ENCODE results near the gene GTF3C1. TPM values are rescaled to one million over a fixed set of nuclear protein-coding genes. Genes with fewer than 3 reads are reported as not detected.

GTF3C1 gene
- total RNA-seq, 2 donors from 2014 or later, result 38.7 to 161 TPM

DNA sequence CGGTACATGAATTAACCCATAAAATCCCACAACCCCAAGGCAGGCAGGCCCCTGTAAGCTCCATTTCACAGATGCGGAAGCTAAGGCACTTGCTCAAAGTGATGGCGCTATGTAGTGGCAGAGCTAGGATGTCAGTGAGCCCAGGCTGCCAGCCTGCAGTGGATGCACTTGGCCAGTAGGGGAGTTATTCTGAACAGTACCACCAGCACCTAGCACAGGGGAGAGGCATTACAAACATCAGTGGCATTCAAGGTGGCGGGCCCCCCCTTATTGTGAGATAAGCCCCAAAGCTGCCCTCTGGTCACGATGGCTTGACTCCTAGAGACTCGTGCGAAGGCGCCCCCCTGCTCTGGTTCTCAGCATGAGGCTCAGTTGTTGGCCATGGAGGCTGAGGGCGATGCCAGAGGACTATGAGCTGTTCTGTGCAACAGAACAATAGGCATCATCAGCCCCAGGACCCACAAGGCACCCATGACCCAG is 33.8 kb downstream of the GTF3C1 start:
- peak overlapping the region in 1 of 4 donors; percentile 41 for H3K27ac ChIP-seq
- no peaks in the 10 kb centered on the region for H3K9me3 ChIP-seq
- peaks cover 0 to 25% of the 10 kb centered on the region in 2 donors for H3K36me3 ChIP-seq (replicated peaks in 1 of 2; ENCODE audit: insufficient read depth in 1 of 2, low read depth in 2 of 2)
- intact Hi-C loops (cut with DNase I), result no loop called here
- WGBS, 2 donors, result 62 to 68% methylated on average over 6 to 9 of the region's 9 CpGs
- peak; percentile 21 to 43 (median 42) for DNase-seq
- TF ChIP-seq POLR2A (IDR thresholded peaks at IDR 0.05), result no peak
- TF ChIP-seq, protein P1, sequence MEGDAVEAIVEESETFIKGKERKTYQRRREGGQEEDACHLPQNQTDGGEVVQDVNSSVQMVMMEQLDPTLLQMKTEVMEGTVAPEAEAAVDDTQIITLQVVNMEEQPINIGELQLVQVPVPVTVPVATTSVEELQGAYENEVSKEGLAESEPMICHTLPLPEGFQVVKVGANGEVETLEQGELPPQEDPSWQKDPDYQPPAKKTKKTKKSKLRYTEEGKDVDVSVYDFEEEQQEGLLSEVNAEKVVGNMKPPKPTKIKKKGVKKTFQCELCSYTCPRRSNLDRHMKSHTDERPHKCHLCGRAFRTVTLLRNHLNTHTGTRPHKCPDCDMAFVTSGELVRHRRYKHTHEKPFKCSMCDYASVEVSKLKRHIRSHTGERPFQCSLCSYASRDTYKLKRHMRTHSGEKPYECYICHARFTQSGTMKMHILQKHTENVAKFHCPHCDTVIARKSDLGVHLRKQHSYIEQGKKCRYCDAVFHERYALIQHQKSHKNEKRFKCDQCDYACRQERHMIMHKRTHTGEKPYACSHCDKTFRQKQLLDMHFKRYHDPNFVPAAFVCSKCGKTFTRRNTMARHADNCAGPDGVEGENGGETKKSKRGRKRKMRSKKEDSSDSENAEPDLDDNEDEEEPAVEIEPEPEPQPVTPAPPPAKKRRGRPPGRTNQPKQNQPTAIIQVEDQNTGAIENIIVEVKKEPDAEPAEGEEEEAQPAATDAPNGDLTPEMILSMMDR (IDR thresholded peaks at IDR 0.05), result peak; percentile 7 to 59 (median 47)
- peaks cover 13% of the 10 kb centered on the region for H3K4me1 ChIP-seq
- peak; percentile 47 for ATAC-seq
- H3K27me3 ChIP-seq, result no peaks in the 10 kb centered on the region
- no peak overlapping the region for H3K4me3 ChIP-seq

DNA sequence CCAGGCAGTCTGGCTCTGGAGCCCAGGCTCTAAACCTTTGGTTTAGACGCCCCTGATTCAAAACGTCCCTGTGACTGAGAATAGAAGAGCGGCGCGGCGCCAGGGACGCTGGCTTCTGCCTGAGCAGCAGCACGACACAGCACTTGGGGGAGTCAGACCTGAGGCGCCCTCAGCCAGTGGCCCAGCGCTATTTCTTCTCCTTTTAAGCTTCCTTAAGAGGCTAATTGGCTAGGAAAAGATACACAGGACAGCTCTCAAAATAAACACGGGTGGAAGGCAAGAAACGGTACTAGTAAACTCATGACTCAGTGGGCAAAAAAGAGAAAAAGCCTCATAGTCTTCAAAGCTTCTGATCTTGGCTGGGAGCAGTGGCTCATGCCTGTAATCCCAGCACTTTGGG is 34.9 kb downstream of the GTF3C1 start:
- no peak for ATAC-seq
- 92 to 95% methylated on average over 12 of the region's 12 CpGs for WGBS, 2 donors
- DNase-seq, result no peak
- Histone ChIP-seq H3K27ac (no peak overlapping the region), H3K36me3 (replicated peaks in 1 of 2; ENCODE audit: insufficient read depth in 1 of 2, low read depth in 2 of 2) (peaks cover 0 to 28% of the 10 kb centered on the region in 2 donors), H3K4me1 (peaks cover 13% of the 10 kb centered on the region), H3K4me3 (no peak overlapping the region), H3K27me3 (no peaks in the 10 kb centered on the region), H3K9me3 (no peaks in the 10 kb centered on the region)
- intact Hi-C loops (cut with DNase I), result no loop called here
- TF ChIP-seq, protein P1 (IDR thresholded peaks at IDR 0.05), result no peak
- no peak for TF ChIP-seq POLR2A (IDR thresholded peaks at IDR 0.05)

DNA sequence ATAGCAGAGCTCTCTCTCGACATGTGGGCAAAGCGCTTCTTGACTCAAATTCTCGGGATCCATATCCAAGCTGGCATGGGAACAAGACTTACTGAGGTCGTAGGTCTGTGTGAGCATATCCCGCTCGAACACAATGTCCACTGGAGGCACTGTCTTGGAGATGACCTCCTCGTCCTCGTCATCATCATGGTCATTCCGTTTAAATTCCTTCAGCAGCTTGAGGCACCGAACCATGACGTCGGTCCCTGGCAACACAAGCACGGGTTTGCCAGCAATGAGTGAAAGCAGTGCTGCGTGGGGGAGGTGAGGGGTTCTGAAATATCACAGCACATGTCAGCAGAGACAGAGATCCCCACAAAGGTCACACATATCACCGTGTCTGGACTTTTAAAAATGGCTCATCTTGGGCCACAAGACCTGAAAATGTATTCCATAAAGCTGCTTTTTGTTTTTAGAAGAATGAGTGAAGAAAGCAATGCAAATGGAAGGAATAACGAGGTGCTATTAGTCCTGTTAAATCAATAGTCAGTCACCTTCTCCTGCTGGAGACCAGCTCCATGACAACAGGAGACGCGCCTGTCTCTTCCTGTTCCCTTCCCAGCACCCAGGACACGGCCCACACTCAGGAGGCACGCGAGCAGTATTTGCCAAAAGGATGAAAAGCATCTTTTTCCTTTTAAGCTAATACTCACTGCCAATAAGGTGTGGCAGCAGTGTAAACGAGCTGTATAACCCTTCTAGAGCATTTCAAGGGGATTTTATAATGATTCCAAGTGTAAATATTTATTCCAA is 37.9 kb downstream of the GTF3C1 start:
- H3K4me1 ChIP-seq, result peaks cover 9% of the 10 kb centered on the region
- no peak overlapping the region for H3K4me3 ChIP-seq
- WGBS, 2 donors, result 80 to 87% methylated on average over 22 of the region's 22 CpGs
- no peak overlapping the region for H3K27ac ChIP-seq
- peak in 1 of 4 donors; percentile 10 for DNase-seq
- no peaks in the 10 kb centered on the region for H3K9me3 ChIP-seq
- TF ChIP-seq, protein P1 (IDR thresholded peaks at IDR 0.05), result no peak
- TF ChIP-seq POLR2A (IDR thresholded peaks at IDR 0.05), result no peak
- ATAC-seq, result no peak
- no peaks in the 10 kb centered on the region for H3K27me3 ChIP-seq
- H3K36me3 ChIP-seq (replicated peaks in 1 of 2; ENCODE audit: insufficient read depth in 1 of 2, low read depth in 2 of 2), result peaks cover 0 to 40% of the 10 kb centered on the region in 2 donors
- intact Hi-C loops (cut with DNase I), result no loop called here

DNA sequence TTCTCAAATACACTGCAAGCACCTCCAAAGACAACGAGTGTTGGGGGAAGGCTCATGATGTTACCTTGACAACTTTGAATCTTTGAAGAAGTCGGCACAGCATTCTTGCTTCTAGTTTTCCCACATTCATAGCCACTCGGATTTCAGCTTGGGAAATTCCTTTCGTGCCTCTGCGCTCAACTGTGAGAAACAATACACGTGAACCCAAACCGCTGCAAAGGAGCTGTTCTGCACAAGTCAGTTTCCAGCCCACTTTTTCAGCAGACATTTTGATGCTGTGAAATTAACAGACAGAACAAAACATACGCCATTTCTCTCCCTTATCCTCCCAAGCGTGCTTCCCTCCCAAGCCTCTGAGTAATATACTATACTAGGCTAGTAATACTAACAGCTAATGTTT is 41.2 kb downstream of the GTF3C1 start:
- peaks cover 6 to 64% of the 10 kb centered on the region in 2 donors for H3K36me3 ChIP-seq (replicated peaks in 1 of 2; ENCODE audit: insufficient read depth in 1 of 2, low read depth in 2 of 2)
- no peak overlapping the region for H3K4me3 ChIP-seq
- H3K9me3 ChIP-seq, result no peaks in the 10 kb centered on the region
- H3K27ac ChIP-seq, result no peak overlapping the region
- no peak for TF ChIP-seq POLR2A (IDR thresholded peaks at IDR 0.05)
- TF ChIP-seq, protein P1 (IDR thresholded peaks at IDR 0.05), result no peak
- no peaks in the 10 kb centered on the region for H3K4me1 ChIP-seq
- no peaks in the 10 kb centered on the region for H3K27me3 ChIP-seq
- intact Hi-C loops (cut with DNase I), result no loop called here
- 91 to 92% methylated on average over 9 of the region's 9 CpGs for WGBS, 2 donors
- DNase-seq (no peak), ATAC-seq (no peak)
